DMS114 treated with DMSO at 0.1 percent for 48 hours (cell line): ENCODE data around the gene TAAR1.
"Not testable (repeated sequence)": the region's sequence is repeated elsewhere in the genome, so short reads cannot be mapped to it uniquely, and the experiment has no call there.

Experiments
- DNase-seq: peaks from one replicate; lab custom pipeline; 2025; ENCODE audit not compliant: unreplicated experiment; lab: John Stamatoyannopoulos, UW

The TAAR1 gene, protein sequence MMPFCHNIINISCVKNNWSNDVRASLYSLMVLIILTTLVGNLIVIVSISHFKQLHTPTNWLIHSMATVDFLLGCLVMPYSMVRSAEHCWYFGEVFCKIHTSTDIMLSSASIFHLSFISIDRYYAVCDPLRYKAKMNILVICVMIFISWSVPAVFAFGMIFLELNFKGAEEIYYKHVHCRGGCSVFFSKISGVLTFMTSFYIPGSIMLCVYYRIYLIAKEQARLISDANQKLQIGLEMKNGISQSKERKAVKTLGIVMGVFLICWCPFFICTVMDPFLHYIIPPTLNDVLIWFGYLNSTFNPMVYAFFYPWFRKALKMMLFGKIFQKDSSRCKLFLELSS

DNA sequence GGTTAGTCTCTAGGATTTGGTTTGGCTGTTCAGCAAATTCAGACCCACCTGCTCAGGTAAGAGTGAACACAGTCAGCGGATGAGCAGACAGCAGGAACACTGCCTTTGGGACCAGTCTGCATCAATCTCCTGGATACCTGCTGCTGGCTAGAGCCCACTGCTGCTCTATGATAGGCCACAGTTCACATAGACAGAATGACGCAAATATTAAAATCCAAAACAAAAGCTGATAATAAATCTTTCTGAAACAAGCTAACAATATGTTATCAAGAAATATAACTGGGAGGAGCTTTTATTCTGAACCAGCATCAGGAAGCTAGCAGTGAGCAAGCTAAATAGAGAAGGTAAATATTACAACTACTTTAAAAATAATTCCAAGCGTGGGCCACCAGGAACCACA, at the start of gene TAAR1:
TAAR1 (minus strand) TSS at position 101 of the 400 bp plus-strand sequence. CDS start 13,179 bp downstream, outside the sequence.
- no peak for DNase-seq

DNA sequence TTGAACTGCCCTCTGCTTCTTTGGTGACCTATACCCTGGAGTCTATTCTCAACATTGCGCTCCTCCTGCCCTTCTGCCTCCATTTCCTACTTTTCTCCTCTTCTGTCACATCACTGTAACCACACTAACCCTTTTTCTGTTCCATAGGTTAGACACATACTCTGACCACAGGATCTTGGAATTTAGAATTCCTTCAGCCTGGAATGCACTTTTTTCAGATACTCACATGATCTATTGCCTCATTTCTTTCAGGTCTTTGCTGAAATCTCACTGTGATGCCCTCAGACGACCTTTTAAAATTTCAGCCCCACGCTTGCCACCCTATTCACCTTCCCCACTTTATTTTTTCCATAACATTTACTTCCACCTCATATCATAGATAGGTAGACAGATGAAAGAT, 49.8 kb upstream of the TAAR1 start:
- no peak for DNase-seq

DNA sequence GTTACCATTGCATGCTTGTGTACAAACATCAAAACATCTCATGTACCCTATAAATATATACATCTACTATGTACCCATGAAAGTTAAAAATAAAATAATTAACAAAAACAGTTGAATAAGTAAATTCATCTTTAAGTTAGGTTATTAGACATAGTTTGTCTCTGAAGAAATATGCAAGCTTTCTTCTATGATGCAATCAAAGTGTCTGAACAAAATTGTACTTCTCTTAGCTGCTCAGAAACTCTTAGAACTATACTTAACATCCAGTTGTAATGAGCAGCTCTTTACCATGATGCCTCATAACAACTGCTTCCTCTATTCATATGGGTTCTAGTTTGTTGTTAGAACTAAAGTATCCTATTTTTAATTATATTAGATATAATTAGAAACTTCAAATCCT, 49.0 kb upstream of the TAAR1 start:
- DNase-seq, result no peak

DNA sequence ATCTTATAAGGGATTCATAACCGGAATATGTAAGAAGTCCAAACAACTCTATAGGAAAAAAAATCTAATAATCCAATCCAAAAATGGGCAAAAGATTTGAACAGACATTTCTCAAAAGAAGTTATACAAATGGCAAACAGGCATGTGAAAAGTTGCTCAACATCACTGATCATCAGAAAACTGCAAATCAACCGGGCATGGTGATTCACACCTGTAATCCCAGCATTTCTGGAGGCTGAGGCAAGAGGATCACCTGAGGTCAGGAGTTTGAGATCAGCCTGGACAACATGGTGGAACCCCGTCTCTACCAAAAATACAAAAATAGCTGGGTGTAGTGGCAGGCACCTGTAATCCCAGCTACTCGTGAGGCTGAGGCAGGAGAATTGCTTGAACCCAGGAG, 47.8 kb upstream of the TAAR1 start:
- DNase-seq, result not testable (repeated sequence)

DNA sequence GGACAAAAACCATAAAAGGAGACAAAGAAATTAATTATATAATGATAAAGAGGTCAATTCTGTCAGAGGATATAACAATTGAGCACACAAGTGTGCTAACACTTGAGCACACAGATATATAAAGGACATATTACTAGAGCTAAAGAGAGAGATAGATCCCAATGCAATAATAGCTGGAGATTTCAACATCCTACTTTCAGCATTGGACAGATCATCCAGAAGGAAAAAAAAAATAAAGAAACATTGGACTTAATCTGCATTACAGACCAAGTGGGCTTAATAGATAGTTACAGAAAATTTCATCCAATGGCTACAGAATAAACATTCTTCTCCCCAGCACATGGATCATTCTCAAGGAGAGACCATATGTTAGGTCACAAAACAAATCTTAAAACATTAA, 45.0 kb upstream of the TAAR1 start:
- DNase-seq, result no peak

DNA sequence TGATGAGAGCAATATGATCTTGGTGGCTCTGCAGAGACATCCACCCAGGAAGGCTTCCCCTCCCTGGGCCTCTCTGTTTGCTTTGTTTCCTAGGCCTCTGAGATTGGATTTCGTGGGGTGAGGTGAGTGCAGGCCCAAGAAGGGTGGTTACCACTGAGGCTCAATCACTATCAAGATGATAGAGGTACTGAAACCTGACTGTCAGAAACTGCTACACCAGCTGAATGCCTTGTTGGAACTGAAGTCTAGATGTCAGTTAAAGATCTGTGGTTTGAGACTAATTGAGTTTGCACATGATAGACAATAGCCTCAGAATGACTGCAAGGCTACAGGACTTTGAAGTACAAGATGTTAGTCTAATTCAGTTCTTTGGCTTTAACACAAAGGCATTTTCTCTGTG, 39.6 kb upstream of the TAAR1 start:
- no peak for DNase-seq

DNA sequence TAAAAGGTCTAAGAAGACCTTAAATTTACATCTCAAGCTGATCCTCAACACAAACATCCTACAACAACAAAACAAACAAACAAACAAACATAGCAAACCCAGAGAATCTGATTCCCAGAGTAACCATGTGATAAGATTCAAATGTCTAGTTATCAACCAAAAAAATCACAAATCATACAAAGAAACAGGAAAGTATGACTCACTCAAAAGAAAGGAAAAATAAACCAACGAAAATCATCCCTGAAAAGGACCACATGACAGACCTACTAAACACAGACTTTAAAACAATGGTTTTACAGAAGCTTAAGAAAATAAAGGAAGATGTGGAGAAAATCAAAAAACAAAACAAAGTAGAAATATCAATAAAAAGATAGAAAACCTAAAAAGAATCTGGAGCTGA, 36.8 kb upstream of the TAAR1 start:
- DNase-seq, result no peak

DNA sequence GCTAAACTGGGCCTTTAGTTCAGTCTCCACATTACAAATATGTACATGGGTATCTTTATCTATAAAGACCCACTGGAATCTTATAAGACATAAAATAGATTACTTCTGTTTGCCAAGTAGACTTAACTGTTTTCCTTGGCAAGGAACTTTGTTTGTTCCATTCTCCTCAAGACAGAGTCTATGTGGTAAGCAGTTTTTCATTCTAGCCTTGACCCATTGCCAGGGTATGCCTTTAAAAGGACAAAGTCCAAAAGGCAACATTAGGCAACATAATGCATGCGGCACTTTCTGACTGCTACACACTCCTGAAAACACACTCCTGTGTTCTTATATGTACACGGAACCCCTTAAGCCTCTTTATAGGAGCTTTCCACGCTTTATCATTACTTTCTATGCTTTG, 34.5 kb upstream of the TAAR1 start:
- DNase-seq, result no peak

DNA sequence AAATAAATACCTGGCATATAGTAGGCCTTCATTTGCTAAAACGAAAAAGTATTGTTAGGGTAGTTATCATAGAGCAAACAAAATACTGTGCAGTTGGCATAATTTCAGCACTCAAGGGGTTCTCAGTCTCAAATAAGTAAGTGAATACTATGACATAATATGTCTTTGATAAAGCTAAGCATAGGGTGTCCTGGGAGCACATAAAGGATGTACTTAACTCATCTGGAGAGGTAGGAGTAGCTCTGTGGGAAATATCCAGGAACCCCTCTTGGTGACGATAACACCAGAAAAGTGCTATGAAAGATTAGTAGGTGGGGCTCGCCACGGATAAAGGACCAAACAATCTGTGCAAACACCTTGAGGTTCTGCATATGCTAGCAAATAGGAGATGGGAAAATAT, 31.7 kb upstream of the TAAR1 start:
- DNase-seq, result no peak

DNA sequence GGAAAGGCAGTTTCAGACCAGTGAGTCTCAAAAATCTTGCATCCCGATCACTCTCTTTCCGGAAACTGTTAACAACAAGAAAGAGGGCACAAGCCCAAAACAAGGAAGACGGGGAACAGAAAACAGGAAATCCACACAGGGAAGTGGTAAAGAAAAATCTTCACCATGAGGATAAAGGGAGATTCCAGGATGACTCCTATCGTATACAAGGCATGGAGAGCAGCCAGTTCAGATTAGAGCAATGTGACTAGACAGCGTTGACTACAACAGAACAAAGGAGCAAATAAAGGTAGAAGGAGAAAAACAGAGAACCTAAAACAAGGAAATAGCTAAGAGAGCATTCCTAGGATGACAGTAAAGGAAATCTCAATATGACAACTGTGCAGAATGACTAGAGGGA, 28.3 kb upstream of the TAAR1 start:
- DNase-seq, result no peak

DNA sequence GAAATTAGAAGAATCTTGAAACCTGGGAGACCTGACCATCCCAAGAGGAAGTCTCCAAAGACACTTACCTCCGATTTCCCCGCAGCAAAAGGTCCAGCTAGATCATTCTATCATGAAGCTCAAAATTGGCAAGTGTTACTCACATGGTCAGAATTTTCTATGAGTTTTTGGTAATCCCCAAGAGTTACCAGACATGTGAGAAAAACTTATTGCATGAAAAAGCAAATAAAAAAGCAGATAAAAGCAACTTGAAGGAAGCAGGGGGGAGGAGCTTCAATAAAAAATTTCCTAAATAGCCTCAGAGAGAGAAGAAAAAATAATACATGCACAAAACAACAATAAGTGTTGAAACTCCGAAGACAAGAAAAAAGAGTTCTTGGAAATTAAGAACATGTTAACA, 27.5 kb upstream of the TAAR1 start:
- DNase-seq, result no peak

DNA sequence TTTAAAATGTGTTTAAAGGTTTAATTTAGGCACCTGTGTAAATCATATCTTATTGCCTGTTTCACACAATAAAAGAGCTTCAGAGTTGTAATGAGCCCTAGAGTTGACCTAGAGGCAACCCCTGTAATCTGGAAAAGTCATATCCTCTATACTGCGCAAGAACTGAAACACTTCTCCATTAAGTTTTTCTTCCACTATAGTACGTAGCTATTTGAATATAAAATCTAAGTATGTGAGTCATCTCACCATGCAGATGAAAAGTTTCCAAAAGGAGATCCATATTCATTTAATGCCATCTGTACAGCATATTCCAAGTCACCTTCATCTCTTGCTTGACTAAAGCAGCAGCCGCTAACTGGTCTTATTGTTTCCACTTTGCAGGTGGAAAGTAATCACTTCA, 26.0 kb upstream of the TAAR1 start:
- DNase-seq, result no peak

DNA sequence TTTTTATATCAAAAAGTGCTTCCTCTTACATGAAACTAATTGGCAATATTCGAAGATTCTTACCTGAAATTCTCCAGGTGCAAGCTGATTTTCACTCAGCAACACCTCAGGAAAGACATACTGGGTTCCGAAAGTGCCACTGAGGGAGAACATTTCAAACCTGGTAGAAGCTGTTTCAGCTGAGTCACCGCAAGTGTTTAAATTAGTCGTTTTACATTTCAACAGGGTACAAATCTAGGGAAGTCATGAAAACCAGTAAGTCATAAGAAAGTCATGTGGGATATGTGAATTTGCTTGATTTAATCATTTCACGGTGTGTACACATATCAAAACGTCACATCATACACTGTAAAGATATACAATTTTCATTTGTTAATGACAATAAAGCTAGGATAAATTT, 25.3 kb upstream of the TAAR1 start:
- no peak for DNase-seq

DNA sequence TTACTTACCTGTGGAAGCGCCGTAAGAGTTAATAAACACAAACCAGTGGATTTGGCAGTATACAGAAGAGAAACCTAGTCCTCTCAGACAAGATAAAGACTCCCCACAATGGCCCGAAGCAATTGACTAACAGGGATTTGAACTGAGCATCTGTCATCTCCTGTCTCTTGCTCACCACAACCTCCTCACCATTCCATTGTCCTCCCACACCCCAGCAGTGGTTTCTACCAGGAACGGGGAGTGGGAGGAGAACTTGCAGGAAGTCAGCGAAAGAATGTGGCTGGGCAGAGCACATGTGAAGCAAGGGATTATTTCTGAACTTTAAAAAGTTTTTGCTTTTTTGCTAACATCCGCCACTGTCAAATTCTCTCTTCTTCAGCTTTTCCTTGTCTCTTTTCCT, 24.6 kb upstream of the TAAR1 start:
- DNase-seq, result no peak

DNA sequence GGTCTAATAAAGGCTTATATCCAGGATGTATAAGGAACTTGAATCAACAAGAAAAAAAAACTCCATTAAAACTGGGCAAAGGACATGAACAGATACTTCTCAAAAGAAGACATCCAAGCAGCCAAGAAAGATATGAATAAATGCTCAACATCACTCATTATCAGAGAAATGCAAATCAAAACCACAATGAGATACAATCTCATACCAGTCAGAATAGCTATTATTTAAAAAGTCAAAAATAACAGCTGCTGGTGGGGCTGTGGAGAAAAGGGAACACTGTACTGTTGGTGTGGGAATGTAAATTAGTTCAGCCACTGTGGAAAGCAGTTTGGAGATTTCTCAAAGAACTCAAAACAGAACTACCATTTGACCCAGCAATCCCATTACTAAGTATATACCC, 20.1 kb upstream of the TAAR1 start:
- DNase-seq, result not testable (repeated sequence)

DNA sequence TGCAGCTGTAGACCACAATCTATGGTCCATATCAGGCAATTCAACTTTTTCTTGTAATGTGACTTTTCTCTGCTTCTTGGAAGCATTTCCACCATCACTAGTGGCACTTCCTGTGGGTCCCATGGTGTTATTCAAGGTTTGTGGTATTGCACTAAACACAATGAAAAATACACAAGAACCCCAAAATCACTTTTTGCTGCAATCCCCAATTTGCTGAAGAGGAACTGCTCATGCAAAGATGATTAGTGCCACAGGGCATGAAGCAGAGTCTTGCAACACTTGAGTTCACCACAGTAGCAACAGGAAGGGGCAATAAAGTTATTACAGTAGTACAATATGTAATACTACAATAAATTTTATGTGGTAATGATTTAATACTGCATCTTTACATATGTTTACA, 16.8 kb upstream of the TAAR1 start:
- no peak for DNase-seq

DNA sequence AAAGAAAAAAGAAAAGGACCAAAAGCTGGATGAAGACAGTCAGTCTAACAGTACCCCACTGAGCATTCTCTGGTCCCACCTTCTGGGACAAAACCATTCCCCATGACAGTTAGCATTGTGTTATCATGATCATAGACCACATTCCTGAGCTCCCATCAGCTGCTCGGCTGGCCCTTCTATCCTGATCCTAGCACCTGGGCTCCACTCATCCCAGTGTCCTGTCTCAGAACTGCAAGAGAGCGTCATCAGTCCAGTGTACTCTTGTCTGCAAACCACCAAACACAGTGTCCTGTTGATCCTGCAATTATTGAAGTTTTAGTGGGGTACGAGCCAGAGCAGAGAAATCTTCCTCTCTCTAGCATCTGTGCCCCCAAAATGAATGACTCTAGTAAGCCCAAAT, 16.0 kb upstream of the TAAR1 start:
- DNase-seq, result no peak

DNA sequence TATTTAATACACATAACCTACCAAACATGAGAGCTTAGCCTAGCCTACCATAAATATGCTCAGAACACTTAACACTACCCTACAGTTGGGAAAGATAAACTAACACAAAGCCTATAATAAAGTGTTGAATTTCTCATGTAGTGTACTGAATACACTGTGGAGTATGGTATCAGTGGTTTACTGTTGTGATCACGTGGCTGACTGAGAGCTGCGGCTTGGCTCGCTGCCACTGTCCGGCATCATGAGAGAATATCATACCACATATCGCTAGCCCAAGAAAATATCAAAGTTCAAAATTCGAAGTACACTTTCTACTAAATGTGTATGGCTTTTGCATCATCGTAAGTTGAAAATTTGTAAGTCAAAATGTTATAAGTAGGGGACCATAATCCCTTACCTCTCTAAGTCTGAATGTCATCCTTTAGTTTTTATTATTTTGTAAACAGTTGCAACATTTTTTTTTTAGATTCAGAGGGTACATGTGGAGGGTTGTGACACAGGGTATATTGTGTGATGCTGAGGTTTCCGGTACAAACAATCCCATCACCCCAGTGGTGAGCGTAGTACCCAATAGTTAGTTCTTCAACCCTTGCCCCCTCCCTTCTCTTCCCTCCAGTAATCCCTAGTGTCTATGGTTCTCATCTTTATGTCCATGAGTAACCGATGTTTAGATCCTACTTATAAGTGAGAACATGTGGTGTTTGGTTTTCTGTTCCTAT, 14.6 kb upstream of the TAAR1 start:
- DNase-seq, result no peak

DNA sequence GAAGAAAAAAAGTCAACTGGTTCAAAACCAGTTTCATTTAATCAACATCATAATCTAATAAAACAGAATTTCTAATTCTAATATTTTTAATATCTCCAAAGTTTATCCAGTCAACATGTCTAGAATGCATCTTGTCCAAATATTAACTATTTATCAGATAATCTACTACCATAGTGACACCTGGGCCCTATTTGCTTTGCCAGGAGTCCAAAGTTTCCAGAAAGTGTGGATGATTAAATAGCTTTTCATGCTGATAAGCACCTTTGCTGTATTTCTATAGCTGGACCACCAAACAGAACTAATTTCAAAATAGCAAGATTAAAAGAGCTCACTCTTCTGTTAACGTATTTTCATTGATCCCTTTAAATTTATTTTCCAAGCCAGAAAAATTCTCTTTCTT, 12.3 kb upstream of the TAAR1 start:
- DNase-seq, result no peak

DNA sequence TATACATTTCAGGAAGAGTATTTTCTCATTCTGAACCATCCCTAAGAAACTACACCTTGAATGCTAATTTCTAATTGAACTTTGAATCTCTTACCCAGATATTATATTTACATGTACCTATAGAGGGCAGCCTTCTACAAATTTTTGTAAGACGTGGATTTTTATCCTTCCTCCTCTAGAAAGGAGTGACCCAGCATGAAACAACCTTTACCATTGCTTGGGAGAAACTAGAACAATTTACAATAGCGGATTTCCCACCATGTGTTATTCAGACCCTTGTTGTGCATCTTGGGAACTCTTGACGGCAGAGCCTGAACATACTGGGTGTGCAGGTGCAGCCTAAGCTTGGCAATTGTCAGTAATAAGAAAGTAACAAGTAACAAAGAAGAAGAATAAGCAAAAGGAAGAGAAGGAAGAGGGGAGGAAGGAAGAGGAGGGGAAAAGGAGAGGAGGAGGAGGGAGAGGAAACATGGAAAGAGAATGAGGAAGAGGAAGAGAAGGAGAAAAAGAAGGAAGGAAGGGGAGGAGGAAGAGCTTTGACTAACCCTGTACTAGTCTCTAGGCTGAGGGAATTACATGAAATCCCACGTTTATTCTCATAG, 10.8 kb upstream of the TAAR1 start:
- DNase-seq, result peak; percentile 7

DNA sequence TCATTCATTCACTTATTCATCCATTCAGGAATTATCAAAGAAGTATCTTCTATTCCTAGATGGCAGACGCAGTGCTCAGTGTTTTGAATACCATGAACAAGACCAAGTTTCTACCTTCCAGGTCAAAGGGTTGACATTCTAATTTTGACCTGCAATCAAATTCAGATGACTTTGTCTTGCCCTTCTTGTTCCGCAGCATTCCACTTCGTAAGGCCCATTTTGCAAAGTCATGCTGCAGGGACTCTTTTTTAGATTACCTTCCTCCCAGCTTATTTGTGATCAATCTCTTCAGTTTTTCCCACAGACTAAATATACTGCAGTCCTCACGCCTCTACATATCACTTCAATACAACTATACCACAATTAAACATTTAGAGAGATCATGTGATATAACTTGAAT, 7.1 kb upstream of the TAAR1 start:
- DNase-seq, result no peak

DNA sequence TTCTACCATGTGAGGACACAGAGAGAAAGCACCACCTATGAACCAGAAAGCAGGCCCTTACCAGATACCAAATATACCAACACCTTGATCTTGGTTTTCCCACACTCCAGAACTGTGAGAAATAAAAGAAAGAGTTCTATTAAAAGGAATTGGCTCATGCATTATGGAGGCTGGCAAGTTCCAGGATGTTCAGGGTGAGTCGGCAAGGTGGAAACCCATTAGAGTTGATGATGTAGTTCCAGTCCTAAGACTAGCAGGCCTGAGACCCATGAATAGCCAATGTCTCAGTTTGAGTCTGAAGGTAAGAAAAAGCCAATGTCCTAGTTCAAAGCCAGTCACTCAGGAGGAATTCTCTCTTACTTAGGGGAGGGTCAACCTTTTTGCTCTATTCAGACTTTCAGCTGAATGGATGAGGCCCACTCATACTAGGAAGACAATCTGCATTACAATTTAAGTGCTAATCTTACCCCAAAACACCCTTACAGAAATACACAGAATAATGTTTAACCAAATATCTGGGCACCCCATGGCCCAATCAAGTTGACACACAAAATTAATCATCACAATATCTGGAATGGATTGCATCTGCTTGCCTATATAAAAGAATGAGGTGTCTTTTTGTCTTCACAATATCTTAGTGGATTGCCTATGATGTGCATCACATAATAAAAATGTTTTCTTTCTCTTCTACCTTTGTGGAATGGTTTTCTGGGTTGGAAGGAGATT, 5.5 kb upstream of the TAAR1 start:
- DNase-seq, result no peak
